ENCODE measurements around the gene VKORC1L1. TPM values are rescaled to one million over a fixed set of nuclear protein-coding genes. Genes with fewer than 3 reads are reported as not detected.

Gene VKORC1L1
- polyA plus RNA-seq, 2 of the 4 experiments (the other 2 are of a cell fraction) = 28.3 to 36.7 TPM

- FAIRE-seq = no peak
- no peak overlapping the region for H3K4me3 ChIP-seq
- POLR2A ChIA-PET = no interaction called here
- peaks cover 19% of the 10 kb centered on the region for H3K4me1 ChIP-seq
- ATAC-seq = no peak
- H3K4me2 ChIP-seq = no peak overlapping the region
- TF ChIP-seq CEBPB (IDR thresholded peaks at IDR 0.05) (peak; percentile 55 to 59; a peak in 3 of 4 replicates), MAFK (IDR thresholded peaks at IDR 0.05; ENCODE audit: partially characterized antibody) (no peak)
- peak in 1 of 2 experiments; percentile 45 for DNase-seq (ENCODE audit: low read depth in 1 of 2, low spot score in 1 of 2)
- no peaks in the 10 kb centered on the region for H3K9me3 ChIP-seq
- no peak overlapping the region for H3K27ac ChIP-seq
- CTCF ChIA-PET = no interaction called here
- 82% methylated on average over 9 of the region's 9 CpGs for WGBS (ENCODE audit: missing lambda C conversion rate)
These were observed 79.1 kb downstream of the VKORC1L1 start for GRCh38 chr7:65951837-65952578.

- ChIA-PET POLR2A (no interaction called here), CTCF (interaction anchor here (1.0 kb wide), 1 partner anchor 9 kb away, joined by 3 read pairs; no protein-coding TSS in a partner anchor)
- DNase-seq (ENCODE audit: low read depth in 1 of 2, low spot score in 1 of 2) (no peak), ATAC-seq (no peak), FAIRE-seq (no peak)
- no peak overlapping the region for H3K4me2 ChIP-seq
- peaks cover 11% of the 10 kb centered on the region for H3K4me1 ChIP-seq
- H3K9me3 ChIP-seq = no peaks in the 10 kb centered on the region
- no peak overlapping the region for H3K27ac ChIP-seq
- no peak overlapping the region for H3K4me3 ChIP-seq
- TF ChIP-seq POLR2A (IDR thresholded peaks at IDR 0.05; ENCODE audit: low read length) = no peak
- no peak for TF ChIP-seq RAD21 (conservative IDR thresholded peaks at IDR 0.05 in 1 of 2, IDR thresholded peaks at IDR 0.05 in 1 of 2)
- TF ChIP-seq, protein P1, sequence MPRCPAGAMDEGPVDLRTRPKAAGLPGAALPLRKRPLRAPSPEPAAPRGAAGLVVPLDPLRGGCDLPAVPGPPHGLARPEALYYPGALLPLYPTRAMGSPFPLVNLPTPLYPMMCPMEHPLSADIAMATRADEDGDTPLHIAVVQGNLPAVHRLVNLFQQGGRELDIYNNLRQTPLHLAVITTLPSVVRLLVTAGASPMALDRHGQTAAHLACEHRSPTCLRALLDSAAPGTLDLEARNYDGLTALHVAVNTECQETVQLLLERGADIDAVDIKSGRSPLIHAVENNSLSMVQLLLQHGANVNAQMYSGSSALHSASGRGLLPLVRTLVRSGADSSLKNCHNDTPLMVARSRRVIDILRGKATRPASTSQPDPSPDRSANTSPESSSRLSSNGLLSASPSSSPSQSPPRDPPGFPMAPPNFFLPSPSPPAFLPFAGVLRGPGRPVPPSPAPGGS (IDR thresholded peaks at IDR 0.05) = no peak
- no peak for TF ChIP-seq SMC3 (IDR thresholded peaks at IDR 0.05)
- WGBS (ENCODE audit: missing lambda C conversion rate) = 93% methylated on average over 5 of the region's 5 CpGs
These were observed 80.3 kb downstream of the VKORC1L1 start for GRCh38 chr7:65953001-65953720.

DNA sequence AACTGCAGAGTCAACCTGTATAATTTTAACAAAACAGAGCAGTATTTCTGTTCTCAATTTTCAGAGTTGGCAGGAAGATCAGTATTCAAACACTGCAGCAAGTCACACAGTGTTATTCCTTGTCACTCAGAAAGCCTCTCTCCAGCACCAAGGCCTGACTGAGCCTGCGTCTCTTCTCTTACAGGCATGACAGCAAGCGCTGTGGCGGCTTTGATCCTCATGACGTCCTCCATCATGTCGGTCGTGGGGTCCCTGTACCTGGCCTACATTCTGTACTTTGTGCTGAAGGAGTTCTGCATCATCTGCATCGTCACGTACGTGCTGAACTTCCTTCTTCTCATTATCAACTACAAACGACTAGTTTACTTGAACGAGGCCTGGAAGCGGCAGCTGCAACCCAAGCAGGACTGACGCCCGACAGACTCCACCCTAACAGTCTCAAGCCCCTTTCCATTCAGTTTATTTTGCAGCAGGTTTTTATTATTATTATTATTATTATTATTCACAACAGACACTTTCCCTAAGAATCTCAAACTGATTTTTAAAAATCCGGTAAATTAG is 81.1 kb downstream of the VKORC1L1 start:
- Histone ChIP-seq H3K4me2 (no peak overlapping the region), H3K4me1 (peaks cover 11% of the 10 kb centered on the region), H3K27ac (no peak overlapping the region), H3K9me3 (no peaks in the 10 kb centered on the region), H3K4me3 (no peak overlapping the region)
- no peak for TF ChIP-seq RARB (CRISPR knock-in tag; IDR thresholded peaks at IDR 0.05)
- TF ChIP-seq HEYL (CRISPR knock-in tag; IDR thresholded peaks at IDR 0.05) = no peak
- TF ChIP-seq FOSB (CRISPR knock-in tag; IDR thresholded peaks at IDR 0.05) = no peak
- TF ChIP-seq POLR2AphosphoS2 (conservative IDR thresholded peaks at IDR 0.05; ENCODE audit: low read length) = no peak
- TF ChIP-seq NPAS2 (CRISPR knock-in tag; IDR thresholded peaks at IDR 0.05; ENCODE audit: borderline replicate concordance) = no peak
- TF ChIP-seq, protein P2, sequence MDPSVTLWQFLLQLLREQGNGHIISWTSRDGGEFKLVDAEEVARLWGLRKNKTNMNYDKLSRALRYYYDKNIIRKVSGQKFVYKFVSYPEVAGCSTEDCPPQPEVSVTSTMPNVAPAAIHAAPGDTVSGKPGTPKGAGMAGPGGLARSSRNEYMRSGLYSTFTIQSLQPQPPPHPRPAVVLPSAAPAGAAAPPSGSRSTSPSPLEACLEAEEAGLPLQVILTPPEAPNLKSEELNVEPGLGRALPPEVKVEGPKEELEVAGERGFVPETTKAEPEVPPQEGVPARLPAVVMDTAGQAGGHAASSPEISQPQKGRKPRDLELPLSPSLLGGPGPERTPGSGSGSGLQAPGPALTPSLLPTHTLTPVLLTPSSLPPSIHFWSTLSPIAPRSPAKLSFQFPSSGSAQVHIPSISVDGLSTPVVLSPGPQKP (IDR thresholded peaks at IDR 0.05; ENCODE audit: low read depth, low read length) = no peak
- no peak for TF ChIP-seq CTCF (IDR thresholded peaks at IDR 0.05)
- no peak for TF ChIP-seq CHD2 (IDR thresholded peaks at IDR 0.05; ENCODE audit: low read length, partially characterized antibody)
- no peak for TF ChIP-seq CEBPB (IDR thresholded peaks at IDR 0.05)
- no peak for TF ChIP-seq GATA3 (IDR thresholded peaks at IDR 0.05; ENCODE audit: borderline replicate concordance)
- TF ChIP-seq E2F6 (IDR thresholded peaks at IDR 0.05; ENCODE audit: borderline replicate concordance, low read depth) = no peak
- ATAC-seq (no peak), FAIRE-seq (no peak), DNase-seq (ENCODE audit: low read depth in 1 of 2, low spot score in 1 of 2) (no peak)
- 93% methylated on average over 15 of the region's 15 CpGs for WGBS (ENCODE audit: missing lambda C conversion rate)
- POLR2A ChIA-PET = no interaction called here
- CTCF ChIA-PET = no interaction called here
